ENCODE results near the gene STXBP1. TPM values are rescaled to one million over a fixed set of nuclear protein-coding genes. Genes with fewer than 3 reads are reported as not detected.

STXBP1 gene
- total RNA-seq, 1 donor from 2014 or later: 10.8 TPM

DNA sequence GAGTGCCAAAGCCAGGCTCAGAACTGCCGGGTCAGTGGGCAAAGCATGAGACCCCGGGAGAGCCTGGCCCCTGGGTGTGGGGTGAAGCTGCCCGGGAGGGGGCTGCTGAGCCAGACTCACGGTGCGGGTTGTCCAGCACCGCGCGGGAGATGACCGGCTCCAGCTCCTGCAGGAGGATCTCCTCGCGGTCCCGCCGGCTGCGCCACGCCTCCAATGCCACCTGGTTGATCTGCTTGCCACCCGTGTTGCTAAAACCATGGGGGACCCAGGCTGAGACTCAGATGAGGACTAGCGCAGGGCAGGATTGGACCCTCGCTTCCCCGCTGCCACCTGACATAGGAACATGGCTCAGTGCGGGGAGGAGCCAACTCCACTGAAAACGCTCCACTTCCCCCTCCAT lies 120.4 kb downstream of the STXBP1 start:
- no peak for DNase-seq (ENCODE audit: low read depth in 2 of 2)

DNA sequence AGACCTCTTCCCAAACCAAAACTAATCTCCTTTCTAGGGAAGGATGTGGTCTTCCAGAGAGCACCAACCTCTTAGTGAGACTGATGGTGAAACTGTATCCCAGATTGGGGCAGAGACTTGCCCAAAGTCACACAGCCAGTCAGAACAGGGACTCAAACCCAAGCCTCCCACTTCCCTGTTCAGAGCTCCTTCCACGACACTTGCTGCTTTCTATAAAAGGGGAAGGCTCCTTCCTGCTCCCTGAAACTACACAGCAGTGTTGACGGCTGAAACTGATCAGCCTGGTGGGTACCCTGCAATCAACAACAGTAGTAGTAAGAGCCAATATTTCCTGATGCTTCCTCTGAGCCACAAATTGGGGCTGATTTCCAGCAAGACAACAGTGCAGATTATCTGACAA lies 121.5 kb downstream of the STXBP1 start:
- no peak for DNase-seq (ENCODE audit: low read depth in 2 of 2)

DNA sequence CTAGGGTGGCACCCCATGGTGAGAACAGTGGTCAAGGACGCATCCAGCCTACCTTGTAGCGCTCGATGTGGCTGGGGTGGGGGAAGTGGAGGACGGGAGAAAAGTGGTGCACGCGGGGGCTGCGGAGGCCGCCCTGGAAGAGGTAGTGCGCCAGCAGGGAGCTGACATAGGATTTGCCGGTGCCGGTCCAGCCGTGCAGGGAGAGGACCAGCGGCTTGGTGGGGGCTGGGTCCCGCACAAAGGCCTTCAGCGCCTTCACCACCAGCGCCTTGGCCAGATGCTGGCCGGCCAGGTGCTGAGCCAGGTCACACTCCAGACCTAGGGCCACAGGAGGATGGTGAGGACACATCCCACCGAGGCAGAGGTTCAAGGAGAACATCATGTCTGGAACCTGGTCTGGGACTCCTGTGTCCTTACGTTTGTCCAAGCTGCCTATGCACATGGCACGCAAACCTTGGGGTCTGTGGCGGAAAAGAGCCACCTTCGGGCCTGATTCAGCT lies 122.2 kb downstream of the STXBP1 start:
- no peak for DNase-seq (ENCODE audit: low read depth in 2 of 2)

DNA sequence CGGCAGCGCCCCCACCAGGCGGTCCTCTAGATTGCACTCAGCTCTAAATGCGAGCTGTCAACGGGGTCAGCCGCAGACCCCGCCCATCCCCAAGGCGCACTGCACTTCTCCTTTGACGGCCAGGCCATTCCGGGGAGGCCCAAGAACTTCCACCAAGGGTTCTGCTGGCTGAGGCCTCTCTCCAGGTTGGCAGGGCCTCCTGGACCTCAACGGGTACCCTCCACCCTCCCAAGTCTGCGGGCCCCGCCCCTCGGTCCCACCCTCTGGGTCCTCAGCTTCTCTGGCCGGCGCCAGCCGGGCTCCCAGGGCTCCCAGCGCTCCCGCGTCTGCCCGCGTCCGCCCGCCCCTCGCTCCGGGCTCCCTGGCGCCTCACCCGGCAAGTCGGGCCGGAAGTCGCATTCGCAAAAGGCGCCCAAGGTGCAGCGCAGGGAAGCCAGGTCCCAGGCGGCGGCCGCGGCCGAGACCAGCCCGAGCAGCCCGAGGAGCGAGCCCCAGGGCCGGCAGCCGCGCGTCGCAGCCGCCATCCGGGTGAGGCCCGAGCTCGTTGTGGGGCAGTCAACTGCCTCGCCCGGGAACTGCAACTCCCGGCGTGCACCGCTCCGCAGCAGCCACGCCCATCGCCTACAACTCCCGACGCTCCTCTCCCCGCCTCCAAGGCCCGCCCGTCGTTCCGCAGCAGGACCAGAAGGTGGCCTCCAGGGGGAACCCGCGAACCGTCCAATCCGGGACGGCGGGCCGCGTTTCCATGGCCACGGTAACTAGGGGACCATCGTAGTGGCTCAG lies 122.9 kb downstream of the STXBP1 start, which contains the start of gene TOR2A:
TOR2A (minus strand) TSS at position 548 of the 783 bp plus-strand sequence; CDS start at position 524, 24 bp downstream.
- peak; percentile 94 to 99 for DNase-seq (ENCODE audit: low read depth in 2 of 2)

DNA sequence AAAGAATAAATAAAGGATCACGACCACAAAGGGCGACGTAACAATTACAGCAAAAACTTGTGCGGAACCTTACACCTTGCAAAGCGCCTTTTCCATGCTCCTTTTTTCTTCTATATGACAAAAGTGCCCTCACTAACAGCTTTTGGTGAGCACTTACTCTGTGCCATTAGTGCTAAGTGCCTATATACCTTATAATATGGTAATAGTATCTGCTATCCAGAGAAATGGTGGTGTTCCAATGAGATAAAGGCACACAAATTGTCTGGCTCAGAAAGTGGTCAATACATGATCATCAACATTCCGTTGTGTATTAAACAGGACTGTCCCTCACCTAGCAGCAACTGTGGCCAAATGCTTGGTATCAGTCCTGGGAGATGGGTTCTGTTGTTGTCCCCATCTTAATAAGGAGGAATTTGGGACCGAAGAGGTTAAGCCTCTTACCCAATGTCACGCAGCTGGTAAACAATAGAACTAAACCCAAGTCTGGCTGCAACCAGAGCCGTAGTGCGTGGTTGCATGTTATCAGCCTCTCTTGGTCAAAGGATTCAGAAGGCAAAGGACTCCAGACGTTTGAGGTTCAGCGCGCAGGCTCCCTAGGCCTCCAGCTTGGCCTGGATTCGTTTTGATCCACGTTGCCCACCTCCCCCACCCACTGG lies 123.6 kb downstream of the STXBP1 start:
- peak in 1 of 2 donors; percentile 37 for DNase-seq (ENCODE audit: low read depth in 2 of 2)

DNA sequence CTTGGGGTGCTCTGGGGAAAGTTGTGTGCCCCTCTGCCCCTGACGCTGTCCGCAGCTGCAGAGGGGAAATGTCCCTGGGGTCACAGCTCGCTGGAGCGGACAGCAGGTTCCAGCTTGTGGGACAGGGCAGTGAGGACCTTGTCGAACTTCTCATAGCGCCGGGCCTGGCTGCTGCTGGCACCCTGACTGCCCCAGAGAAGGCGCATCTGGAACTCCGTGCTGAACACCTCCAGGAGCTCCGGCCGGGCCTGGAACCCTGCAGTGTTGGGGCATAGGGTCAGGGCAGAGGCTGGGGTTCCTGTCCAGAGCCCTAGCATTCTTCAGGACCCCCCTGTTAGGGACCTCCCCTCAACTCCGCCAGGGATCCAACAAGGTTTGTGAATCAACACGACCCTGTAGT lies 126.6 kb downstream of the STXBP1 start:
- DNase-seq (ENCODE audit: low read depth in 2 of 2): no peak

DNA sequence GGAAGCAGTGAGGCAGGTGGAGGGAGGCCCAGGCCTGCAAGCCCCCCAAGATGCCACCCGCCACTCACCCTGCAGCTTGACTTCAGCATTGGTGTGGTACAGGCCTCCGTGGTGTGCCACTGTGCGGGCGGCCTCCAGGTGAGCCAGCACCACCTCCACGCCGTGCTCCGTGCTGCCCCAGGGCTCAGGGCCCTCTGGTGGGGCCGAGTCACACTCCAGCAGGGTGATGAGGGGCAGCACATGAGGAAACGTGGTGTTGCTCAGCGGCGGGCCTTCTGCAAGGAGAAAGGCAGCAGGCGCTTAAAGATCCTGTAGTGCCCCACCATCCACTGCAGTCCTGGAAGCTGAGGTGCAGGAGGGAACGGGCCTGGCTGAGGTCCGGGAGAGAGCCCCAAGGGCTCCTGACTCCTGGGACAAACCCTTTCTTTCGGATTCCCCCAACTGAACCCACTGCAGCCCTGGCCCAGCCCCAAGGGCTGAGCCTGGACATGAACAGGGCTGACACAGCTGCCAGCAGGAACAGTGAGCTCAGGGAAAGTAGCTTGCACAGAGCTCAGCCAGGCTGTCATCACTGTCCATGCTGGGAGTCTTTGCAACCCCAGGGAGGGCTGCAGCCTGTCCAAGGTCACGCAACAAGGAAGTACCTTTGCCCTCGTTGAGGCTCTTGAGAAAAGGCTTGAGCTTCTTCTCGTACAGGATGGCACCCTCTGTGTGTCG lies 127.7 kb downstream of the STXBP1 start:
- no peak for DNase-seq (ENCODE audit: low read depth in 2 of 2)

DNA sequence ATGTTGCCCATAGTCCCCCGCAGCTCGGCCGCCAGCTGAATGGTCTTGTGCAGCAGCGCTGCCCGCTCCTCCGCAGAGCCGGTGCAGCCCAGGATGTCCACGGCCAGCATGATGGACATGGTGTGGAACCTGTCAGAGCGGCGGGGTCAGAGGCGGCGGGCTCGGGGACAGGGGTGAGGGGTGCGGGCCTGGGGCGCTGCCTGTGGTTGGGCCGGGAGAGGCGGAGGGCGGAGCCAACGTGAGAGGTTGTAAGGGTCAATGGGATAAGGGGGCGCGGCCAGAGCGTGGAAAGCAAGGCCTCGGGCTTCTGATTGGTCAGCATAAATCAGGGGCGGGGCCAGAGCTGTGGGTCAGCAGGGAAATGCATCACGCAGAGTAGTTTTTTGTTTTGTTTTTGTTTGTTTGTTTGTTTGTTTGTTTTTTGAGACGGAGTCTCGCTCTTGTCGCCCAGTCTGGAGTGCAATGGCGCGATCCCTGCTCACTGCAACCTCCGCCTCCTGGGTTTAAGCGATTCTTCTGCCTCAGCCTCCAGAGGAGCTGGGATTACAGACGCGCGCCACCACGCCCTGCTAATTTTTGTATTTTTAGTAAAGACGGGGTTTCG lies 129.9 kb downstream of the STXBP1 start:
- DNase-seq (ENCODE audit: low read depth in 2 of 2): peak in 1 of 2 donors; percentile 40

Other genes with a start within 250 kb of the STXBP1 start
- 5.9 and 10.2 TPM in 2 replicates for gene SLC2A8, start 215.1 kb upstream of the STXBP1 start, total RNA-seq
- 6.5 and 8.1 TPM in 2 replicates for gene ZNF79, start 187.9 kb upstream of the STXBP1 start, total RNA-seq
- 1,203 and 1,395 TPM in 2 replicates for gene RPL12, start 160.9 kb upstream of the STXBP1 start, total RNA-seq
- 8.6 and 10.5 TPM in 2 replicates for gene LRSAM1, start 160.8 kb upstream of the STXBP1 start, total RNA-seq
- gene CFAP157, start 94.7 kb downstream of the STXBP1 start, total RNA-seq: under 0.01 TPM in 1 of 2 replicates, not detected in the other
- 20.6 and 23.2 TPM in 2 replicates for gene PTRH1, start 103.4 kb downstream of the STXBP1 start, total RNA-seq
- not detected in 2 replicates for gene TTC16, start 103.8 kb downstream of the STXBP1 start, total RNA-seq
- 5.3 and 7.6 TPM in 2 replicates for gene TOR2A, start 123.0 kb downstream of the STXBP1 start, total RNA-seq
- 61.5 and 100 TPM in 2 replicates for gene SH2D3C, start 166.4 kb downstream of the STXBP1 start, total RNA-seq
- gene CDK9, start 173.8 kb downstream of the STXBP1 start, total RNA-seq: 75.0 and 93.9 TPM in 2 replicates
- 60.3 and 64.5 TPM in 2 replicates for gene FPGS, start 190.6 kb downstream of the STXBP1 start, total RNA-seq
- 30.0 and 91.3 TPM in 2 replicates for gene ENG, start 242.4 kb downstream of the STXBP1 start, total RNA-seq

Data from dermis microvascular lymphatic vessel endothelial cell (primary cell).